MM.1S (cell line): ENCODE data around the gene NCOA1.

Source experiments
- EZH2 ChIP-seq: fragments of 300-600 bp; sonication (generic); optimal IDR thresholded peaks from 2 replicates; pipeline ENCODE3; 2017; ENCODE audit warnings: low read depth, mild to moderate bottlenecking, antibody characterized with exemption, low read length, mixed read lengths
- EZH2phosphoT487 ChIP-seq: fragments of 300-600 bp; sonication (generic); IDR thresholded peaks from 2 replicates; pipeline ENCODE4 v1.6.1; 2018; ENCODE audit warnings: antibody characterized with exemption, low read length
- TF ChIP-seq, protein P1 (sequence below): fragments of 300-600 bp; sonication (generic); IDR thresholded peaks from 2 replicates; pipeline ENCODE4 v1.5.1; 2016; ENCODE audit warnings: antibody characterized with exemption, low read length, mixed read lengths

DNA sequence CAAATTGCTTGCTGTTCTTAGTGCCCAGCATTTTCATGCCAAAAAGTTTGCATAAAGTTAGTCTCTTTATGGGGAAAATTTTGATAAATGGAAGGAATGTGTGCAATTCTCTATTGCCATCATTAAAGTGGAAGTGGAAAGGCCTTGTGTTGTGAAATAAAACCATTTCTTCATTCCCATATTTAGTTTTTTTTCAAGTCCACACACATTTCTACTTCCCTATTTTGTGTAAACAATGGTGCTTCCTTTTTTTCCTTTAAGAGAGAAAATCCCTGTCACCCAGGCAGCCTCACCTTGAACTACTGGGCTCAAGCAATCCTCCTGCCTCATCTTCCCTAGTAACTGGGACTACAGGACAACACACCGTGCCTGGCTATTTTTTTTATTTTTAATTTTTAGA, 42.3 kb upstream of the NCOA1 start:
- TF ChIP-seq, protein P1, sequence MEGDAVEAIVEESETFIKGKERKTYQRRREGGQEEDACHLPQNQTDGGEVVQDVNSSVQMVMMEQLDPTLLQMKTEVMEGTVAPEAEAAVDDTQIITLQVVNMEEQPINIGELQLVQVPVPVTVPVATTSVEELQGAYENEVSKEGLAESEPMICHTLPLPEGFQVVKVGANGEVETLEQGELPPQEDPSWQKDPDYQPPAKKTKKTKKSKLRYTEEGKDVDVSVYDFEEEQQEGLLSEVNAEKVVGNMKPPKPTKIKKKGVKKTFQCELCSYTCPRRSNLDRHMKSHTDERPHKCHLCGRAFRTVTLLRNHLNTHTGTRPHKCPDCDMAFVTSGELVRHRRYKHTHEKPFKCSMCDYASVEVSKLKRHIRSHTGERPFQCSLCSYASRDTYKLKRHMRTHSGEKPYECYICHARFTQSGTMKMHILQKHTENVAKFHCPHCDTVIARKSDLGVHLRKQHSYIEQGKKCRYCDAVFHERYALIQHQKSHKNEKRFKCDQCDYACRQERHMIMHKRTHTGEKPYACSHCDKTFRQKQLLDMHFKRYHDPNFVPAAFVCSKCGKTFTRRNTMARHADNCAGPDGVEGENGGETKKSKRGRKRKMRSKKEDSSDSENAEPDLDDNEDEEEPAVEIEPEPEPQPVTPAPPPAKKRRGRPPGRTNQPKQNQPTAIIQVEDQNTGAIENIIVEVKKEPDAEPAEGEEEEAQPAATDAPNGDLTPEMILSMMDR, result no peak
- no peak for TF ChIP-seq EZH2
- TF ChIP-seq EZH2phosphoT487, result no peak
